ENCODE data around the gene STK39.

DNA sequence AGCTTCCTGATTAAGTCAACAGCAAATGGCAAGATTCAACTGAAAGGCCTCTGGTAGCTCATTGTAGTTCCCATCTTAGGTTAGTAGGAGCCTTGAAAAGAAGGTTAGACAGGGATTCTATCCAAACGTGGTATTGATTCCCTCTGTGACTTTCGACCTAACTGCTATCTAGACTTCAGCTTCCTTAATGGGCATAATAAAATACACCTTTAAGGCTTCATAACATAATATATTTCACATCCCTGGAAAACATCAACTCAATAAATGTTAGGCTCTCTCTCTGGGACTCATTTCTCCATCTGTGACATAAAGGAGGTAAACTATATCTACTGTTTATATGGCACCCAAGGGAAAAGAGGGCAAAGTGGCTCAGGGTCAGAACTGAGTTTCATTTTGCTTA, 60.9 kb downstream of the STK39 start:
- TF ChIP-seq CHD1 (IDR thresholded peaks at IDR 0.05; ENCODE audit: low read depth, low read length), result no peak
- TF ChIP-seq CTCF (conservative IDR thresholded peaks at IDR 0.05; ENCODE audit: low read depth, low read length), result no peak
- no peak for TF ChIP-seq MXI1 (IDR thresholded peaks at IDR 0.05; ENCODE audit: borderline replicate concordance, low read depth, low read length)
- no peak for TF ChIP-seq POLR2A (IDR thresholded peaks at IDR 0.05; ENCODE audit: low read depth, low read length)
- no peak for TF ChIP-seq CEBPB (IDR thresholded peaks at IDR 0.05; ENCODE audit: low read depth, low read length)
- no peak for TF ChIP-seq SMC3 (IDR thresholded peaks at IDR 0.05; ENCODE audit: low read depth, low read length)
- TF ChIP-seq USF2 (IDR thresholded peaks at IDR 0.05; ENCODE audit: low read depth, low read length), result no peak
- no peak for TF ChIP-seq BHLHE40 (IDR thresholded peaks at IDR 0.05; ENCODE audit: low read depth, low read length)
- TF ChIP-seq FOS (IDR thresholded peaks at IDR 0.05; ENCODE audit: low read depth, low read length), result no peak
